Uterus (tissue), 4 donors: ENCODE data around the gene CDH24. TPM values are rescaled to one million over a fixed set of nuclear protein-coding genes. Genes with fewer than 3 reads are reported as not detected.

Experiments
- DNase-seq, 2 donors: peaks; one replicate each; pipeline ENCODE4 v3.0.0-alpha.2; 2019 to 2020
- H3K27ac ChIP-seq, 2 donors: fragments of 200-600 bp; sonication (generic); 1 replicate in 1 of 2; 2 replicates in 1 of 2; pipeline ENCODE4 v1.5.1; 2016 to 2018
- H3K27me3 ChIP-seq, 2 donors: fragments of 200-600 bp; sonication (generic); one replicate each; pipeline ENCODE4 v1.5.1; 2018 to 2019; ENCODE audit warnings: control low read depth in 1 of 2
- H3K36me3 ChIP-seq, 2 donors: fragments of 200-600 bp; sonication (generic); one replicate each; pipeline ENCODE4 v1.5.1; 2019; ENCODE audit warnings: control low read depth in 1 of 2
- H3K4me1 ChIP-seq, 2 donors: fragments of 200-600 bp; sonication (generic); one replicate each; pipeline ENCODE4 v1.5.1; 2018 to 2019; ENCODE audit warnings: control low read depth in 1 of 2
- H3K4me3 ChIP-seq, 2 donors: fragments of 200-600 bp; sonication (generic); 1 replicate in 1 of 2; 2 replicates in 1 of 2; pipeline ENCODE4 v1.5.1; 2018 to 2019; ENCODE audit warnings: mild to moderate bottlenecking in 1 of 2
- H3K9me3 ChIP-seq, 2 donors: fragments of 200-600 bp; sonication (generic); one replicate each; pipeline ENCODE4 v1.5.1; 2019; ENCODE audit warnings: control low read depth in 1 of 2
- POLR2A ChIP-seq, 2 donors: fragments of 450-650 bp; IDR thresholded peaks; one replicate each; pipeline ENCODE4 v1.6.1; 2016; ENCODE audit warnings: antibody characterized with exemption in 2 of 2, mild to moderate bottlenecking in 1 of 2, moderate library complexity in 1 of 2
- intact Hi-C: fragments of 100-400 bp; cut with DNase I; formaldehyde crosslinking; loops from one replicate; pipeline ENCODE4 v1.15.1; 2023; ENCODE audit warnings: low total_unique reads
- total RNA-seq, 4 donors: library from RNA; depleted of rRNA in 3 of 4; stranded (reverse); fragments of >200 nt in 3 of 4; gene quantifications; one replicate each; pipeline versions ENCODE4 v1.1.0 to v1.2.4, GENCODE V29; 2014 to 2023
- TF ChIP-seq, protein P1 (sequence below), 4 experiments: fragments of 200-600 bp in 2 of 4; fragments of 450-650 bp in 2 of 4; sonication (generic) in 2 of 4; IDR thresholded peaks; one replicate each; pipeline ENCODE4 v1.5.1; 2016 to 2019; ENCODE audit warnings: antibody characterized with exemption in 4 of 4, mild to moderate bottlenecking in 2 of 4, moderate library complexity in 1 of 4
- donor health status: DM: yes; HTN: yes; CAD: no.

The CDH24 gene
- total RNA-seq, 4 donors from 2014 or later, result 6.5 to 18.0 (median 13.8) TPM

DNA sequence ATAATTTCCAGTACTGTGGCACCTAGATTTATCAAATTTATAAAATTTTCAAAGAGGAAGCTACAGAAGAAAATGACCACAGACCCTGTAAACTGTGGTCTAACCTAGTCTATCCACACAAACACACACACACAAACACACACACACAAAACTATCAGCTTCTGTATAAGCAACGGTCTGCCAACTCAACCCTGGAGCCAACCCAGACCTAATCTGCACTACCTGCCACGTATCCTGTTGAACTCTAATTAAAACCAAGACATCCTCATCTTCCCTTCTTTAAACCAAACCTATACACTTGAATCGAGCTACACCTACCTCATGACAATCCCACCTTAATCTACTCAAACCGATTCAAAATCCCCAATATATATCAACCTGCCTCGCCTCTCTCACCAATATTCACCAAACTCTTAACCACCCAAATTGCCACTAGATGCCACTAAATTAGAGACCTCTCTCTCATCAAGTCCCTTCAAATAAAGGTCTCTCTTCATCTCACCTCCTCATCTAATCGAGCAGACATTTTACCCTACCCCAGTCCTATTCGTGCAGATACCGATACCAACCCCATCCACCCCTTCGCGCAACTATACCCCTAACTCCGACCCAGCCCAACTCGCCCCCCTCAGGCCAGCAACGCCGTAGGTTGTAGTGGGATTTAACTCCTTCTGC is 36.8 kb upstream of the CDH24 start:
- Histone ChIP-seq H3K4me3 (peak overlapping the region; percentile 92 to 99), H3K9me3 (no peaks in the 10 kb centered on the region), H3K27ac (peak overlapping the region; percentile 99 to 100), H3K27me3 (no peaks in the 10 kb centered on the region), H3K36me3 (no peaks in the 10 kb centered on the region), H3K4me1 (no peaks in the 10 kb centered on the region)
- TF ChIP-seq POLR2A (IDR thresholded peaks at IDR 0.05), result no peak
- TF ChIP-seq, protein P1, sequence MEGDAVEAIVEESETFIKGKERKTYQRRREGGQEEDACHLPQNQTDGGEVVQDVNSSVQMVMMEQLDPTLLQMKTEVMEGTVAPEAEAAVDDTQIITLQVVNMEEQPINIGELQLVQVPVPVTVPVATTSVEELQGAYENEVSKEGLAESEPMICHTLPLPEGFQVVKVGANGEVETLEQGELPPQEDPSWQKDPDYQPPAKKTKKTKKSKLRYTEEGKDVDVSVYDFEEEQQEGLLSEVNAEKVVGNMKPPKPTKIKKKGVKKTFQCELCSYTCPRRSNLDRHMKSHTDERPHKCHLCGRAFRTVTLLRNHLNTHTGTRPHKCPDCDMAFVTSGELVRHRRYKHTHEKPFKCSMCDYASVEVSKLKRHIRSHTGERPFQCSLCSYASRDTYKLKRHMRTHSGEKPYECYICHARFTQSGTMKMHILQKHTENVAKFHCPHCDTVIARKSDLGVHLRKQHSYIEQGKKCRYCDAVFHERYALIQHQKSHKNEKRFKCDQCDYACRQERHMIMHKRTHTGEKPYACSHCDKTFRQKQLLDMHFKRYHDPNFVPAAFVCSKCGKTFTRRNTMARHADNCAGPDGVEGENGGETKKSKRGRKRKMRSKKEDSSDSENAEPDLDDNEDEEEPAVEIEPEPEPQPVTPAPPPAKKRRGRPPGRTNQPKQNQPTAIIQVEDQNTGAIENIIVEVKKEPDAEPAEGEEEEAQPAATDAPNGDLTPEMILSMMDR (IDR thresholded peaks at IDR 0.05), result peak in 1 of 4 experiments; percentile 11
- DNase-seq, result no peak
- intact Hi-C loops, result no loop called here

DNA sequence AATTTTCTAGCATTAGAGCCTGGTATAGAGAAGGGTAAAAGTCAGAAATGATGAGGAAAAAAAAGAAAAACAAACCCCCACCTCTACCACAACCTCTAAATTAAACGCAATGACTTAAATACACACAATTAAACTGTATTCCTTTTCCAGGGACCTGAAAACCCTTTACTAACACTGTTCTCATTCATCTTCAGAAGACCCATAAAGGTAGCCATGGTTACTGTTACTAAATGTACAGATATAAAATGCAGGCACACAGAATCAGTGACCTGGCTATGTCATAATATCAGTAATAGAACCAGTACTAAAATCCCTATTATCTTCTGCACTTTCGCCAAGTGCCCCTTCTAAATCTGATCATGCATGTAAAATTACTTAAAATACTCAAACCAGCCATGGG is 36.2 kb upstream of the CDH24 start:
- H3K4me3 ChIP-seq, result peak overlapping the region in 1 of 2 donors; percentile 92
- DNase-seq, result no peak
- no peaks in the 10 kb centered on the region for H3K4me1 ChIP-seq
- peak overlapping the region; percentile 99 to 100 for H3K27ac ChIP-seq
- no peaks in the 10 kb centered on the region for H3K27me3 ChIP-seq
- H3K36me3 ChIP-seq, result no peaks in the 10 kb centered on the region
- no peak for TF ChIP-seq POLR2A (IDR thresholded peaks at IDR 0.05)
- TF ChIP-seq, protein P1 (IDR thresholded peaks at IDR 0.05), result no peak
- no peaks in the 10 kb centered on the region for H3K9me3 ChIP-seq
- intact Hi-C loops, result no loop called here

DNA sequence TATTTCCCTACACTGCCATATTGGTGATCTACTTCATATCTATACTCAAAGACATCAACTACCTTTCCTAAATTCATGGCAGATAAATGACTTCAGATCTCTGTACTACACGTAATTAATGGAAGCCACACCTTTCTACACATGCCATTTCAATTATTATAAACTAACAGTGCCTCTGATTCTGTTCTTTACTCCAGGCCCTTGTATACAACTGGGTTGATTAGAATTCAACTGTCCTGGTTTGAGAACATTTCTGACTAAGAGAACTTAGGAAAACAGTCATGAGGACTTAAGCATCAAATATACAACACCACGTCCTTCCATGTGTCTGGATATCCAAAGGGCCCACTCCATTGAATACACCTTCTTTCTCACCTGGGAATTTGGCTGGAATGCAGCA is 35.8 kb upstream of the CDH24 start:
- intact Hi-C loops, result no loop called here
- no peak for DNase-seq
- no peak for TF ChIP-seq POLR2A (IDR thresholded peaks at IDR 0.05)
- TF ChIP-seq, protein P1 (IDR thresholded peaks at IDR 0.05), result no peak
- no peak overlapping the region for H3K27ac ChIP-seq
- H3K4me1 ChIP-seq, result no peaks in the 10 kb centered on the region
- no peaks in the 10 kb centered on the region for H3K36me3 ChIP-seq
- no peaks in the 10 kb centered on the region for H3K9me3 ChIP-seq
- H3K4me3 ChIP-seq, result no peak overlapping the region
- no peaks in the 10 kb centered on the region for H3K27me3 ChIP-seq

DNA sequence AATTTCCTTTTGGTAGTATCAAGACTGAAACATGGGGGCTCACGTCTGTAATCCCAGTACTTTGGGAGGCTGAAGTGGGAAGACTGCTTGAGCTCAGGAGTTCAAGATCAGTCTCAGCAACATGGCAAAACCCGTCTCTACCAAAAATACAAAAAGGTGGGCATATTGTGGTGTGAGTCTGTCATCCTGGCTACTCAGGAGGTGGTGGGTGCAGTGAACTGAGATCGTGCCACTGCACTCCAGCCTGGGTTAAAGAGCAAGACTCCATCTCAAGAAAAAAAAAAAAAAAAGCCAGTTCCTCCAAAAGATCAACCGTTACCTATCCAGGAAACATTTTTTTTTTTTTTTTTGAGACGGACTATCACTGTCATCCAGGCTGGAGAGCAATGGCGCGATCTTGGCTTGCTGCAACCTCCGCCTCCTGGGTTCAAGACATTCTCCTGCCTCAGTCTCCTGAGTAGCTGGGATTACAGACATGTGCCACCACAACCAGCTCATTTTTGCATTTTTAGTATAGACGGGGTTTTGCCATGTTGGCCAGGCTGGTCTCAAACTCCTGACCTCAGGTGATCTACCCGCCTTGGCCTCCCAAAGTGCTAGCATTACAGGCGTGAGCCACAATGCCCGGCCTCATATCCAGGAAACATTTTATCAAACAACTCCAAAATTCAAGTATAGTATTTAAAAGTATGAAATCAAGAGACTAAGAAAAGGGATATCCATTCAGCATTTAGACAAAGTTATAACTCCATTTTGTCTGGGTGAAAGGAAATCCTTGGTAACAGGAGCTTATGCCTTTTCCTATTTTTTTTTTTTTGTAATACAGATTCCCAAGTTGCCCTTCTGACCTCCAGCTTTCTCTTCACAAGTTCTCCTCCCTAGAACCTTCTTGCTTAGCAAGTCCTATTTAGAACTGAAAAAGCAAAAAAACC is 34.2 kb upstream of the CDH24 start:
- Histone ChIP-seq H3K27me3 (no peaks in the 10 kb centered on the region), H3K4me1 (no peaks in the 10 kb centered on the region), H3K9me3 (no peaks in the 10 kb centered on the region), H3K36me3 (no peaks in the 10 kb centered on the region), H3K4me3 (no peak overlapping the region), H3K27ac (no peak overlapping the region)
- no peak for DNase-seq
- TF ChIP-seq, protein P1 (IDR thresholded peaks at IDR 0.05), result no peak
- intact Hi-C loops, result no loop called here

DNA sequence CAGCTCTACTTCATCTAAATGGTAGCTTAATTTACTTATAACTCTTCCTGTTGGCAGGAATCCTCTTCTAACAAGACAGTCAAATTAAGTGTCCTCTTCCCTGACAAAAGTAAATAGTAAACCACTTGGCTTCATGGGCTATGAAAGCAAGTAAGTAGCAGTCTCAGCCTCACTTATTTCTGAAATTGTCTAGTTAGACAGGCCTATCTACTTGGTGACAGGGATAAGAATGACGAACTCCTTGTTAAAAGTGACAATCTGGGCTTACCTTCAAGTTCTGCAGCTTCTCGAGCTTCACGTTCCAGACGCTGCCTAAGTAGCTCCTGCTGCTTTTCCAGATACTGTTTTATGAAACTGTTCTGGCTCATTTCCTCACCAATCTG is 32.9 kb upstream of the CDH24 start:
- no peak overlapping the region for H3K27ac ChIP-seq
- intact Hi-C loops, result no loop called here
- no peaks in the 10 kb centered on the region for H3K36me3 ChIP-seq

More for the DNA sequence above, 32.9 kb upstream of the CDH24 start:
- Histone ChIP-seq H3K27me3 (no peaks in the 10 kb centered on the region), H3K4me3 (no peak overlapping the region), H3K9me3 (no peaks in the 10 kb centered on the region), H3K4me1 (no peaks in the 10 kb centered on the region)
- no peak for DNase-seq
- TF ChIP-seq, protein P1 (IDR thresholded peaks at IDR 0.05), result no peak
- TF ChIP-seq POLR2A (IDR thresholded peaks at IDR 0.05), result no peak
